ENCODE data around the gene AP2B1. TPM values are rescaled to one million over a fixed set of nuclear protein-coding genes. Genes with fewer than 3 reads are reported as not detected.

AP2B1 gene
- total and polyA plus RNA-seq, 11 donors: 25.0 to 166 (median 122) TPM

- intact Hi-C loops (cut with DNase I): no loop called here
- Histone ChIP-seq H3K4me3 (no peak overlapping the region), H3K27me3 (no peaks in the 10 kb centered on the region), H3K27ac (no peak overlapping the region), H3K4me1 (peaks cover 0 to 29% (median 4%) of the 10 kb centered on the region in 12 donors), H3K36me3 (no peaks in the 10 kb centered on the region), H3K9me3 (no peaks in the 10 kb centered on the region)
- ATAC-seq: no peak
- TF ChIP-seq POLR2A (IDR thresholded peaks at IDR 0.05) (no peak), CTCF (IDR thresholded peaks at IDR 0.05) (no peak)
- 33 to 93% (median 91%) methylated on average over 1 of the region's 1 CpG for WGBS, 4 donors
- no peak for DNase-seq
These were observed 42.0 kb upstream of the AP2B1 start for GRCh38 chr17:35545150-35545549.

- DNase-seq (no peak), ATAC-seq (no peak)
- no peak overlapping the region for H3K27ac ChIP-seq
- no peaks in the 10 kb centered on the region for H3K27me3 ChIP-seq
- intact Hi-C loops (cut with DNase I): no loop called here
- no peaks in the 10 kb centered on the region for H3K36me3 ChIP-seq
- H3K4me1 ChIP-seq: peaks cover 0 to 21% (median 0%) of the 10 kb centered on the region in 12 donors
- H3K9me3 ChIP-seq: no peaks in the 10 kb centered on the region
- TF ChIP-seq CTCF (IDR thresholded peaks at IDR 0.05): no peak
- no peak for TF ChIP-seq POLR2A (IDR thresholded peaks at IDR 0.05)
- WGBS, 4 donors: 80 to 86% (median 82%) methylated on average over 1 of the region's 1 CpG
- H3K4me3 ChIP-seq: no peak overlapping the region
These were observed 40.6 kb upstream of the AP2B1 start for GRCh38 chr17:35546487-35546886.

- whole genome bisulfite sequencing, 4 donors: 68 to 80% (median 72%) methylated on average over 8 of the region's 8 CpGs
- ATAC-seq: peak in 3 of 4 donors; percentile 20 to 67 (median 66)
- H3K4me3 ChIP-seq: no peak overlapping the region
- no peaks in the 10 kb centered on the region for H3K36me3 ChIP-seq
- H3K9me3 ChIP-seq: no peaks in the 10 kb centered on the region
- TF ChIP-seq POLR2A (IDR thresholded peaks at IDR 0.05): no peak
- TF ChIP-seq CTCF (IDR thresholded peaks at IDR 0.05): no peak
- peaks cover 0 to 16% (median 0%) of the 10 kb centered on the region in 12 donors for H3K4me1 ChIP-seq
- peak overlapping the region in 1 of 12 donors; percentile 24 for H3K27ac ChIP-seq
- DNase-seq: no peak
- intact Hi-C loops (cut with DNase I): no loop called here
- no peaks in the 10 kb centered on the region for H3K27me3 ChIP-seq
These were observed 38.8 kb upstream of the AP2B1 start for GRCh38 chr17:35548208-35548810.

GRCh38 chr17:35548978-35549377 lies 38.1 kb upstream of the AP2B1 start:
- intact Hi-C loops (cut with DNase I): no loop called here
- Histone ChIP-seq H3K27ac (no peak overlapping the region), H3K9me3 (no peaks in the 10 kb centered on the region), H3K27me3 (no peaks in the 10 kb centered on the region), H3K36me3 (no peaks in the 10 kb centered on the region), H3K4me1 (peaks cover 0 to 16% (median 0%) of the 10 kb centered on the region in 12 donors), H3K4me3 (no peak overlapping the region)
- ATAC-seq: no peak
- WGBS, 4 donors: 55 to 75% (median 62%) methylated on average over 1 of the region's 1 CpG
- no peak for DNase-seq
- TF ChIP-seq POLR2A (IDR thresholded peaks at IDR 0.05) (no peak), CTCF (IDR thresholded peaks at IDR 0.05) (no peak)

Data from heart left ventricle (tissue), 16 donors.